HL-60 (cell line): ENCODE data around the gene NEK2.

Experiments used
- DNase-seq, 2 experiments: peaks; one replicate each; pipeline ENCODE4 v3.0.0-alpha.2; 2010 to 2020; ENCODE audit warnings: low read depth in 1 of 2, low spot score in 1 of 2
- H3K27ac ChIP-seq: fragments of 250-450 bp; sonication (Bioruptor Pico); replicated peaks from 2 replicates; pipeline ENCODE4 v1.5.1; 2020; ENCODE audit warnings: mild to moderate bottlenecking, moderate library complexity
- H3K27me3 ChIP-seq: fragments of 250-450 bp; sonication (Bioruptor Pico); 2 replicates; pipeline ENCODE4 v1.5.1; 2021; ENCODE audit warnings: mild to moderate bottlenecking, moderate library complexity; ENCODE audit not compliant: insufficient read depth, poor library complexity, severe bottlenecking
- H3K4me3 ChIP-seq: replicated peaks from 2 replicates; pipeline ENCODE4 v1.5.1; 2011; ENCODE audit warnings: mild to moderate bottlenecking, control low read depth, low read length; ENCODE audit not compliant: insufficient read depth
- CTCF ChIP-seq: IDR thresholded peaks from one replicate; pipeline ENCODE4 v1.5.1; 2011; ENCODE audit warnings: low read length, control low read depth, inconsistent platforms; ENCODE audit not compliant: insufficient read depth
- GABPA ChIP-seq: IDR thresholded peaks from 2 replicates; pipeline ENCODE4 v1.6.1; 2012; ENCODE audit warnings: low read depth
- POLR2AphosphoS5 ChIP-seq: IDR thresholded peaks from 2 replicates; pipeline ENCODE4 v1.6.1; 2012; ENCODE audit warnings: low read depth
- REST ChIP-seq: IDR thresholded peaks from 2 replicates; pipeline ENCODE4 v1.6.1; 2012; ENCODE audit warnings: low read depth; ENCODE audit not compliant: insufficient replicate concordance
- SPI1 ChIP-seq: IDR thresholded peaks from 2 replicates; pipeline ENCODE4 v1.6.1; 2012; ENCODE audit warnings: low read depth, mild to moderate bottlenecking, borderline replicate concordance

Gene NEK2

GRCh38 chr1:211616231-211616964, 59.0 kb downstream of the NEK2 start:
- no peaks in the 10 kb centered on the region for H3K27me3 ChIP-seq
- no peak overlapping the region for H3K4me3 ChIP-seq
- DNase-seq = no peak
- H3K27ac ChIP-seq = no peak overlapping the region
- TF ChIP-seq GABPA = no peak
- no peak for TF ChIP-seq SPI1
- TF ChIP-seq POLR2AphosphoS5 = no peak
- TF ChIP-seq CTCF = no peak
- no peak for TF ChIP-seq REST

GRCh38 chr1:211614615-211615014, 60.8 kb downstream of the NEK2 start:
- no peak for DNase-seq
- Histone ChIP-seq H3K27ac (no peak overlapping the region), H3K4me3 (no peak overlapping the region), H3K27me3 (no peaks in the 10 kb centered on the region)
- no peak for TF ChIP-seq SPI1
- TF ChIP-seq REST = no peak
- no peak for TF ChIP-seq GABPA
- TF ChIP-seq POLR2AphosphoS5 = no peak
- TF ChIP-seq CTCF = no peak

- no peak for TF ChIP-seq POLR2AphosphoS5
- no peak for TF ChIP-seq SPI1
- no peak for TF ChIP-seq CTCF
- no peak for TF ChIP-seq REST
- no peak overlapping the region for H3K4me3 ChIP-seq
- H3K27me3 ChIP-seq = no peaks in the 10 kb centered on the region
- no peak for DNase-seq
- H3K27ac ChIP-seq = no peak overlapping the region
These were observed 61.5 kb downstream of the NEK2 start for GRCh38 chr1:211613951-211614350.
